Fibroblast of lung (primary cell): Measurements from ENCODE around the gene TMEM161B. TPM values are rescaled to one million over a fixed set of nuclear protein-coding genes. Genes with fewer than 3 reads are reported as not detected.

Experiments used
- DNase-seq, 2 donors: peaks; one replicate each; pipeline versions ENCODE4 v3.0.0 to v3.0.0-alpha.2; 2010; ENCODE audit warnings: low read depth in 2 of 2
- H2AFZ ChIP-seq: 2 replicates; pipeline ENCODE4 v1.5.1; 2012; ENCODE audit warnings: low read length, control low read depth, inconsistent platforms
- H3K27ac ChIP-seq: 2 replicates; pipeline ENCODE4 v1.5.1; 2011; ENCODE audit warnings: low read length, control low read depth; ENCODE audit not compliant: insufficient read depth
- H3K27me3 ChIP-seq: 2 replicates; pipeline ENCODE4 v1.5.1; 2011; ENCODE audit warnings: mild to moderate bottlenecking, low read length; ENCODE audit not compliant: control insufficient read depth, insufficient read depth
- H3K36me3 ChIP-seq: 2 replicates; pipeline ENCODE4 v1.5.1; 2011; ENCODE audit warnings: low read length; ENCODE audit not compliant: control insufficient read depth, insufficient read depth
- H3K4me1 ChIP-seq: 2 replicates; pipeline ENCODE4 v1.5.1; 2011; ENCODE audit warnings: low read length; ENCODE audit not compliant: control insufficient read depth, insufficient read depth; ENCODE audit errors: extremely low read depth
- H3K4me2 ChIP-seq: 2 replicates; pipeline ENCODE4 v1.5.1; 2011; ENCODE audit warnings: low read length, control low read depth; ENCODE audit not compliant: insufficient read depth; ENCODE audit errors: extremely low read depth
- H3K4me3 ChIP-seq, 4 experiments: fragments of 200-600 bp in 1 of 4; sonication (generic) in 1 of 4; replicated peaks in 1 of 4; 2 replicates each; pipeline ENCODE4 v1.5.1; 2011 to 2016; ENCODE audit warnings: low read length in 4 of 4, low read depth in 3 of 4, mild to moderate bottlenecking in 3 of 4, control low read depth in 2 of 4, inconsistent platforms in 1 of 4, mixed read lengths in 1 of 4; ENCODE audit not compliant: insufficient read depth in 1 of 4; ENCODE audit errors: control extremely low read depth in 1 of 4
- H3K79me2 ChIP-seq: 2 replicates; pipeline ENCODE4 v1.5.1; 2012; ENCODE audit warnings: mild to moderate bottlenecking, low read length, inconsistent platforms; ENCODE audit not compliant: control insufficient read depth, insufficient read depth
- H3K9ac ChIP-seq: 2 replicates; pipeline ENCODE4 v1.5.1; 2011; ENCODE audit warnings: mild to moderate bottlenecking, low read length, control low read depth; ENCODE audit not compliant: insufficient read depth
- H3K9me3 ChIP-seq: 2 replicates; pipeline ENCODE4 v1.5.1; 2012; ENCODE audit warnings: low read depth, low read length; ENCODE audit not compliant: control insufficient read depth, insufficient read depth
- H4K20me1 ChIP-seq: 2 replicates; pipeline ENCODE4 v1.5.1; 2011; ENCODE audit warnings: low read length; ENCODE audit not compliant: control insufficient read depth, insufficient read depth; ENCODE audit errors: extremely low read depth
- EZH2 ChIP-seq: IDR thresholded peaks from 2 replicates; pipeline ENCODE4 v1.5.1; 2012; ENCODE audit warnings: low read length, control low read depth, mild to moderate bottlenecking; ENCODE audit errors: missing control alignments
- polyA plus RNA-seq, 2 donors: library from polyadenylated mRNA; depleted of rRNA in 1 of 2; stranded (reverse) in 1 of 2; unstranded in 1 of 2; fragments of >200 nt; gene quantifications; 2 replicates each; pipeline ENCODE4 v1.2.1, GENCODE V29; 2011 to 2012; ENCODE audit warnings: missing spikeins in 1 of 2
- total RNA-seq: library from RNA; depleted of rRNA; stranded (reverse); fragments of >200 nt; gene quantifications from 2 replicates; pipeline ENCODE4 v1.2.1, GENCODE V29; 2014
- TF ChIP-seq, protein P1 (sequence below), 2 donors: IDR thresholded peaks in 1 of 2; conservative IDR thresholded peaks in 1 of 2; 1 replicate in 1 of 2; 2 replicates in 1 of 2; pipeline ENCODE4 v1.5.1; 2011 to 2012; ENCODE audit warnings: low read length in 2 of 2, control low read depth in 1 of 2, inconsistent platforms in 1 of 2, low read depth in 1 of 2, mild to moderate bottlenecking in 1 of 2

The TMEM161B gene
- total and polyA plus RNA-seq, 2 donors (not counting 1 experiment from before 2014, with no cell fraction given), result 11.5 to 18.3 TPM

DNA sequence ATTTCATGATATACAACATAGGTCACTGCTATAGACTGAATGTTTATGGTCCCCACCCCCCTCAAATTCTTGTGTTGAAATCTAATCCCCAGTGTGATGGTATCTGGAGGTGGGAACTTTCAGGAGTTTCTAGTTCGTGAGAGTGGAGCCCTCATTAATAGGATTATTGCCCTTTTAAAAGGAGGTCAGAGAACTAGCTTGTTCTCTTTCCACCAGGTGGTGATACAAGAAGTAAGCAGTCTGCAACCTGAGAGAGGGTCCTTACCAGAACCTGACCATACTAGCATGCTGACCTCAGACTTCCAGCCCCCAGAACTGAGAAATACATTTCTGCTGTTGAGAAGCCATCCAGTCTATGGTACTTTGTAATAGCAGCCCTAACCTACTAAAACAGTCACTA, 33.3 kb downstream of the TMEM161B start:
- H4K20me1 ChIP-seq, result no peaks in the 10 kb centered on the region
- no peaks in the 10 kb centered on the region for H3K27me3 ChIP-seq
- H3K9me3 ChIP-seq, result no peaks in the 10 kb centered on the region
- no peak overlapping the region for H2AFZ ChIP-seq
- H3K27ac ChIP-seq, result no peak overlapping the region
- no peak for TF ChIP-seq EZH2
- TF ChIP-seq, protein P1, sequence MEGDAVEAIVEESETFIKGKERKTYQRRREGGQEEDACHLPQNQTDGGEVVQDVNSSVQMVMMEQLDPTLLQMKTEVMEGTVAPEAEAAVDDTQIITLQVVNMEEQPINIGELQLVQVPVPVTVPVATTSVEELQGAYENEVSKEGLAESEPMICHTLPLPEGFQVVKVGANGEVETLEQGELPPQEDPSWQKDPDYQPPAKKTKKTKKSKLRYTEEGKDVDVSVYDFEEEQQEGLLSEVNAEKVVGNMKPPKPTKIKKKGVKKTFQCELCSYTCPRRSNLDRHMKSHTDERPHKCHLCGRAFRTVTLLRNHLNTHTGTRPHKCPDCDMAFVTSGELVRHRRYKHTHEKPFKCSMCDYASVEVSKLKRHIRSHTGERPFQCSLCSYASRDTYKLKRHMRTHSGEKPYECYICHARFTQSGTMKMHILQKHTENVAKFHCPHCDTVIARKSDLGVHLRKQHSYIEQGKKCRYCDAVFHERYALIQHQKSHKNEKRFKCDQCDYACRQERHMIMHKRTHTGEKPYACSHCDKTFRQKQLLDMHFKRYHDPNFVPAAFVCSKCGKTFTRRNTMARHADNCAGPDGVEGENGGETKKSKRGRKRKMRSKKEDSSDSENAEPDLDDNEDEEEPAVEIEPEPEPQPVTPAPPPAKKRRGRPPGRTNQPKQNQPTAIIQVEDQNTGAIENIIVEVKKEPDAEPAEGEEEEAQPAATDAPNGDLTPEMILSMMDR (conservative IDR thresholded peaks at IDR 0.05 in 1 of 2, IDR thresholded peaks at IDR 0.05 in 1 of 2; ENCODE audit: low read depth in 1 of 2, low read length in 2 of 2), result no peak
- no peak overlapping the region for H3K4me3 ChIP-seq
- H3K9ac ChIP-seq, result no peak overlapping the region
- DNase-seq, result no peak
- H3K36me3 ChIP-seq, result no peaks in the 10 kb centered on the region
- H3K4me1 ChIP-seq, result no peaks in the 10 kb centered on the region
- no peak overlapping the region for H3K4me2 ChIP-seq
- no peaks in the 10 kb centered on the region for H3K79me2 ChIP-seq

- no peaks in the 10 kb centered on the region for H4K20me1 ChIP-seq
- TF ChIP-seq, protein P1 (conservative IDR thresholded peaks at IDR 0.05 in 1 of 2, IDR thresholded peaks at IDR 0.05 in 1 of 2; ENCODE audit: low read depth in 1 of 2, low read length in 2 of 2), result no peak
- TF ChIP-seq EZH2, result no peak
- no peaks in the 10 kb centered on the region for H3K36me3 ChIP-seq
- no peaks in the 10 kb centered on the region for H3K9me3 ChIP-seq
- no peak overlapping the region for H3K27ac ChIP-seq
- H3K9ac ChIP-seq, result no peak overlapping the region
- no peak overlapping the region for H3K4me2 ChIP-seq
- no peaks in the 10 kb centered on the region for H3K27me3 ChIP-seq
- no peak overlapping the region for H3K4me3 ChIP-seq
- no peak overlapping the region for H2AFZ ChIP-seq
- H3K79me2 ChIP-seq, result no peaks in the 10 kb centered on the region
- no peak for DNase-seq
- H3K4me1 ChIP-seq, result no peaks in the 10 kb centered on the region
Observed at GRCh38 chr5:88230546-88231066, 38.0 kb downstream of the TMEM161B start.

DNA sequence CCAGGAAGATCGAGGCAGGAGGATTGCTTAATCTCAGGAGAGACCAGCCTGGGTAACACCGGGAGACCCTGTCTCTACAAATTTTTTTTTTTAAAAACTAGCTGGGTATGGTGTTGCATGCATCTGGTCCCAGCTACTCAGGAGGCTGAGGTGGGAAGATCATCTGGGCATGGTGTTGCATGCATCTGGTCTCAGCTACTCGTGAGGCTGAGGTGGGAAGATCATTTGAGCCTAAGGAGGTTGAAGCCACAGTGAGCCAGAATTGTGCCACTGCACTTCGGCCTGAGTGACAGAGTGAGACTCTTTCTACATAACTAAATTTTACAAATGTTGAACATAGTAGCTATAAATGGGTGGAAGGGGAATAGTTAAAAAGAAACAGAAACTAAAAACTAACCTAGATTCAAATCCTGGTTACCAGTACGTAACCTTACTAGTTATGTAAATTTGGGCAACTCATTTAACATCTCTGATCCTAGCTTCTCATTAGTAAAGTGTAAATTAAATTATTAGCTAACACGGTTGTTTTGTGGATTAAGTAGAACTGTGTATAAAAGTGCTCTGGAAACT, 41.7 kb downstream of the TMEM161B start:
- H3K4me3 ChIP-seq, result no peak overlapping the region
- H3K9ac ChIP-seq, result no peak overlapping the region
- H3K4me2 ChIP-seq, result no peak overlapping the region
- no peak overlapping the region for H3K27ac ChIP-seq
- no peaks in the 10 kb centered on the region for H4K20me1 ChIP-seq
- TF ChIP-seq, protein P1 (conservative IDR thresholded peaks at IDR 0.05 in 1 of 2, IDR thresholded peaks at IDR 0.05 in 1 of 2; ENCODE audit: low read depth in 1 of 2, low read length in 2 of 2), result no peak
- TF ChIP-seq EZH2, result no peak
- no peaks in the 10 kb centered on the region for H3K79me2 ChIP-seq
- no peaks in the 10 kb centered on the region for H3K4me1 ChIP-seq
- no peaks in the 10 kb centered on the region for H3K27me3 ChIP-seq
- no peaks in the 10 kb centered on the region for H3K9me3 ChIP-seq
- no peak overlapping the region for H2AFZ ChIP-seq
- no peaks in the 10 kb centered on the region for H3K36me3 ChIP-seq
- DNase-seq, result no peak
